H9 (cell line): ENCODE results near the gene HSD11B1. TPM values are rescaled to one million over a fixed set of nuclear protein-coding genes. Genes with fewer than 3 reads are reported as not detected.

Experiments
- DNase-seq: peaks from one replicate; pipeline ENCODE4 v3.0.0-alpha.2; 2017
- H2AFZ ChIP-seq: one replicate; pipeline ENCODE4 v1.6.1; 2013; ENCODE audit warnings: mild to moderate bottlenecking, low read length, control low read depth, moderate library complexity
- H2AK5ac ChIP-seq: 2 replicates; pipeline ENCODE4 v1.6.1; 2013; ENCODE audit warnings: low read length, control low read depth, mixed read lengths; ENCODE audit not compliant: insufficient read length
- H2BK120ac ChIP-seq: one replicate; pipeline ENCODE4 v1.6.1; 2013; ENCODE audit warnings: low read depth, mild to moderate bottlenecking, low read length, control low read depth, inconsistent platforms; ENCODE audit not compliant: poor library complexity, severe bottlenecking
- H2BK12ac ChIP-seq: 2 replicates; pipeline ENCODE4 v1.6.1; 2013; ENCODE audit warnings: low read length, control low read depth, mixed read lengths, low read depth; ENCODE audit not compliant: insufficient read length
- H2BK15ac ChIP-seq: 2 replicates; pipeline ENCODE4 v1.6.1; 2013; ENCODE audit warnings: low read depth, low read length, control low read depth
- H2BK20ac ChIP-seq: one replicate; pipeline ENCODE4 v1.6.1; 2013; ENCODE audit warnings: low read depth, mild to moderate bottlenecking, low read length, control low read depth, inconsistent platforms; ENCODE audit not compliant: poor library complexity, severe bottlenecking
- H2BK5ac ChIP-seq: 2 replicates; pipeline ENCODE4 v1.6.1; 2013; ENCODE audit warnings: low read length, control low read depth, mixed read lengths; ENCODE audit not compliant: insufficient read length
- H3K14ac ChIP-seq: 2 replicates; pipeline ENCODE4 v1.6.1; 2013; ENCODE audit warnings: low read length, control low read depth; ENCODE audit not compliant: insufficient read depth
- H3K18ac ChIP-seq: 2 replicates; pipeline ENCODE4 v1.6.1; 2013; ENCODE audit warnings: low read depth, mild to moderate bottlenecking, mixed read lengths, low read length, control low read depth; ENCODE audit not compliant: insufficient read length
- H3K23ac ChIP-seq: 2 replicates; pipeline ENCODE4 v1.6.1; 2013; ENCODE audit warnings: low read length, control low read depth, mixed read lengths, low read depth; ENCODE audit not compliant: insufficient read length
- H3K23me2 ChIP-seq: 2 replicates; pipeline ENCODE4 v1.6.1; 2013; ENCODE audit warnings: low read depth, mild to moderate bottlenecking, mixed read lengths, low read length, control low read depth; ENCODE audit not compliant: insufficient read length, poor library complexity, severe bottlenecking
- H3K27ac ChIP-seq: 2 replicates; pipeline ENCODE4 v1.5.1; 2013; ENCODE audit warnings: low read length, control low read depth, mixed read lengths, low read depth; ENCODE audit not compliant: insufficient read length
- H3K27me3 ChIP-seq: 2 replicates; pipeline ENCODE4 v1.6.1; 2013; ENCODE audit warnings: low read length, control low read depth, inconsistent platforms; ENCODE audit not compliant: insufficient read depth
- H3K4ac ChIP-seq: 2 replicates; pipeline ENCODE4 v1.6.1; 2013; ENCODE audit warnings: low read depth, mild to moderate bottlenecking, control low read depth, inconsistent platforms, low read length, moderate library complexity
- H3K4me1 ChIP-seq: 2 replicates; pipeline ENCODE4 v1.6.1; 2013; ENCODE audit warnings: low read length, control low read depth, inconsistent platforms; ENCODE audit not compliant: insufficient read depth
- H3K4me2 ChIP-seq: 2 replicates; pipeline ENCODE4 v1.6.1; 2013; ENCODE audit warnings: low read length, control low read depth, mixed read lengths; ENCODE audit not compliant: insufficient read length, insufficient read depth
- H3K56ac ChIP-seq: 2 replicates; pipeline ENCODE4 v1.6.1; 2013; ENCODE audit warnings: low read depth, mild to moderate bottlenecking, mixed read lengths, low read length, control low read depth; ENCODE audit not compliant: insufficient read length
- H3K79me1 ChIP-seq: 2 replicates; pipeline ENCODE4 v1.6.1; 2013; ENCODE audit warnings: low read depth, mild to moderate bottlenecking, moderate library complexity, low read length, control low read depth, inconsistent platforms; ENCODE audit not compliant: insufficient read depth, poor library complexity, severe bottlenecking
- H3K79me2 ChIP-seq: 2 replicates; pipeline ENCODE4 v1.6.1; 2013; ENCODE audit warnings: low read length, control low read depth, inconsistent platforms; ENCODE audit not compliant: insufficient read depth
- H3K9ac ChIP-seq: 2 replicates; pipeline ENCODE4 v1.6.1; 2013; ENCODE audit warnings: low read length, control low read depth, mixed read lengths; ENCODE audit not compliant: insufficient read length; ENCODE audit errors: extremely low read depth
- H3K9me3 ChIP-seq: one replicate; pipeline ENCODE4 v1.6.1; 2013; ENCODE audit warnings: low read depth, low read length, inconsistent platforms; ENCODE audit not compliant: control insufficient read depth
- H3T11ph ChIP-seq: one replicate; pipeline ENCODE4 v1.6.1; 2013; ENCODE audit warnings: mild to moderate bottlenecking, low read length, control low read depth, inconsistent platforms
- H4K20me1 ChIP-seq: one replicate; pipeline ENCODE4 v1.6.1; 2013; ENCODE audit not compliant: control insufficient read depth, insufficient read length, insufficient read depth
- H4K5ac ChIP-seq: 2 replicates; pipeline ENCODE4 v1.6.1; 2013; ENCODE audit warnings: low read depth, mild to moderate bottlenecking, mixed read lengths, low read length, control low read depth; ENCODE audit not compliant: insufficient read length
- H4K8ac ChIP-seq: replicated peaks from 2 replicates; pipeline ENCODE4 v1.6.1; 2013; ENCODE audit warnings: low read length, control low read depth, mixed read lengths, low read depth; ENCODE audit not compliant: insufficient read length
- H4K91ac ChIP-seq: 2 replicates; pipeline ENCODE4 v1.6.1; 2013; ENCODE audit warnings: low read depth, mild to moderate bottlenecking, moderate library complexity, mixed read lengths, low read length, control low read depth; ENCODE audit not compliant: insufficient read length
- H3K27ac Mint-ChIP-seq, 3 experiments: 2 replicates in 2 of 3; 3 replicates in 1 of 3; pipeline ENCODE4 v1.8.0; 2020 to 2021; ENCODE audit warnings: mixed read lengths in 3 of 3, mild to moderate bottlenecking in 1 of 3, moderate library complexity in 1 of 3
- H3K27me3 Mint-ChIP-seq: 2 replicates; pipeline ENCODE4 v1.8.0; 2021; ENCODE audit warnings: low read depth, mild to moderate bottlenecking, moderate library complexity, mixed read lengths
- H3K36me3 Mint-ChIP-seq, 3 experiments: 2 replicates in 2 of 3; 3 replicates in 1 of 3; pipeline ENCODE4 v1.8.0; 2020 to 2021; ENCODE audit warnings: low read depth in 3 of 3, mixed read lengths in 3 of 3; ENCODE audit not compliant: insufficient read depth in 1 of 3
- H3K4me1 Mint-ChIP-seq, 2 experiments: 2 replicates each; pipeline ENCODE4 v1.8.0; 2020; ENCODE audit warnings: mixed read lengths in 2 of 2
- H3K4me3 Mint-ChIP-seq, 2 experiments: 2 replicates in 1 of 2; 3 replicates in 1 of 2; pipeline ENCODE4 v1.8.0; 2020 to 2021; ENCODE audit warnings: mild to moderate bottlenecking in 2 of 2, mixed read lengths in 2 of 2, moderate library complexity in 1 of 2
- H3K9me3 Mint-ChIP-seq, 2 experiments: 2 replicates in 1 of 2; 3 replicates in 1 of 2; pipeline ENCODE4 v1.8.0; 2020; ENCODE audit warnings: mild to moderate bottlenecking in 2 of 2, mixed read lengths in 2 of 2, moderate library complexity in 1 of 2
- WGBS: extraction: QIAGEN DNeasy Blood & Tissue Kit; methylation state at CpG from one replicate; pipeline ENCODE4 v1.1.7; 2013; ENCODE audit warnings: missing lambda C conversion rate, low lambda C conversion rate, mixed read lengths; ENCODE audit not compliant: insufficient read length; ENCODE audit errors: extremely low coverage; 5-methylcytosine and 5-hydroxymethylcytosine counted together
- total RNA-seq: library from RNA; stranded (reverse); gene quantifications from 2 replicates; pipeline ENCODE4 v1.2.1, GENCODE V29; 2021
- TF ChIP-seq, protein P1 (sequence below): fragments of 200-600 bp; sonication (generic); conservative IDR thresholded peaks from 3 replicates; pipeline ENCODE4 v1.8.0; 2021; ENCODE audit warnings: antibody characterized with exemption, mild to moderate bottlenecking

The HSD11B1 gene
- total RNA-seq, 1 experiment from 2014 or later = not detected

- Mint-ChIP-seq H3K27me3 (peaks cover 58% of the 10 kb centered on the region), H3K4me3 (no peak overlapping the region), H3K36me3 (no peaks in the 10 kb centered on the region), H3K9me3 (no peaks in the 10 kb centered on the region), H3K4me1 (no peaks in the 10 kb centered on the region), H3K27ac (no peak overlapping the region)
- Histone ChIP-seq H3K4ac (no peak overlapping the region), H3K56ac (no peak overlapping the region), H3K79me1 (no peaks in the 10 kb centered on the region), H4K5ac (no peak overlapping the region), H3K27me3 (no peaks in the 10 kb centered on the region; the same call in 1 of the 2 replicates), H3T11ph (no peak overlapping the region), H3K4me1 (no peaks in the 10 kb centered on the region), H4K8ac (no peak overlapping the region), H3K27ac (no peak overlapping the region), H3K14ac (no peak overlapping the region), H2BK12ac (no peak overlapping the region), H2BK120ac (no peak overlapping the region), H2AK5ac (no peak overlapping the region), H3K9me3 (no peaks in the 10 kb centered on the region), H3K9ac (no peak overlapping the region), H3K23me2 (no peaks in the 10 kb centered on the region), H3K79me2 (no peaks in the 10 kb centered on the region), H2AFZ (no peak overlapping the region), H2BK15ac (no peak overlapping the region), H3K23ac (no peak overlapping the region), H4K20me1 (no peaks in the 10 kb centered on the region), H3K4me2 (no peak overlapping the region), H2BK20ac (no peak overlapping the region), H3K18ac (no peak overlapping the region), H4K91ac (no peak overlapping the region), H2BK5ac (no peak overlapping the region)
- no CpG with 5 or more reads among the region's 2 CpGs for WGBS
- TF ChIP-seq, protein P1, sequence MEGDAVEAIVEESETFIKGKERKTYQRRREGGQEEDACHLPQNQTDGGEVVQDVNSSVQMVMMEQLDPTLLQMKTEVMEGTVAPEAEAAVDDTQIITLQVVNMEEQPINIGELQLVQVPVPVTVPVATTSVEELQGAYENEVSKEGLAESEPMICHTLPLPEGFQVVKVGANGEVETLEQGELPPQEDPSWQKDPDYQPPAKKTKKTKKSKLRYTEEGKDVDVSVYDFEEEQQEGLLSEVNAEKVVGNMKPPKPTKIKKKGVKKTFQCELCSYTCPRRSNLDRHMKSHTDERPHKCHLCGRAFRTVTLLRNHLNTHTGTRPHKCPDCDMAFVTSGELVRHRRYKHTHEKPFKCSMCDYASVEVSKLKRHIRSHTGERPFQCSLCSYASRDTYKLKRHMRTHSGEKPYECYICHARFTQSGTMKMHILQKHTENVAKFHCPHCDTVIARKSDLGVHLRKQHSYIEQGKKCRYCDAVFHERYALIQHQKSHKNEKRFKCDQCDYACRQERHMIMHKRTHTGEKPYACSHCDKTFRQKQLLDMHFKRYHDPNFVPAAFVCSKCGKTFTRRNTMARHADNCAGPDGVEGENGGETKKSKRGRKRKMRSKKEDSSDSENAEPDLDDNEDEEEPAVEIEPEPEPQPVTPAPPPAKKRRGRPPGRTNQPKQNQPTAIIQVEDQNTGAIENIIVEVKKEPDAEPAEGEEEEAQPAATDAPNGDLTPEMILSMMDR = no peak
- no peak for DNase-seq
These were observed 37.2 kb downstream of the HSD11B1 start for GRCh38 chr1:209741889-209742288.
